K562 (cell line): ENCODE measurements around the gene PCDH12. TPM values are rescaled to one million over a fixed set of nuclear protein-coding genes. Genes with fewer than 3 reads are reported as not detected.
A peak's percentile ranks its signal among the peaks of the same experiment; 100 is the strongest.

Experiments used
- POLR3G ChIP-seq: IDR thresholded peaks from 2 replicates; pipeline ENCODE4 v1.6.1; 2011; ENCODE audit not compliant: insufficient read length, insufficient replicate concordance; ENCODE audit errors: extremely low read depth
- SUPT5H ChIP-seq: fragments of 450-650 bp; IDR thresholded peaks from 2 replicates; pipeline ENCODE4 v1.6.1; 2016
- XRCC3 ChIP-seq: fragments of 450-650 bp; IDR thresholded peaks from 2 replicates; pipeline ENCODE4 v1.6.1; 2017; ENCODE audit warnings: mild to moderate bottlenecking, moderate library complexity
- YY1 ChIP-seq, 3 experiments: IDR thresholded peaks; 2 replicates each; pipeline ENCODE4 v1.6.1; 2011; ENCODE audit warnings: low read length in 2 of 3, mild to moderate bottlenecking in 2 of 3, moderate library complexity in 2 of 3, borderline replicate concordance in 1 of 3, control low read depth in 1 of 3, low read depth in 1 of 3; ENCODE audit not compliant: insufficient read depth in 3 of 3, insufficient replicate concordance in 2 of 3, control insufficient read depth in 1 of 3, insufficient read length in 1 of 3; ENCODE audit errors: extremely low read depth in 1 of 3
- polyA plus RNA-seq, 8 experiments: library from polyadenylated mRNA; depleted of rRNA in 4 of 8; stranded (reverse) in 5 of 8; unstranded in 3 of 8; fragments of >200 nt; fragmentation: Nextera tagmentation in 2 of 8; fragmentation: Illumina TruSeq in 1 of 8; extraction: Ambion mirVana in 2 of 8; extraction: Trizol in 1 of 8; gene quantifications; 2 replicates each; pipeline versions ENCODE4 v1.2.1 to v1.2.3, GENCODE V29; 2011 to 2014; ENCODE audit warnings: inconsistent platforms in 1 of 8, missing spikeins in 1 of 8
- total RNA-seq, 7 experiments: library from RNA; depleted of rRNA in 6 of 7; stranded (reverse); fragments of >200 nt in 6 of 7; fragmentation: Illumina TruSeq in 2 of 7; extraction: Trizol in 2 of 7; gene quantifications; 2 replicates each; pipeline versions ENCODE4 v1.2.1 to v1.2.3, GENCODE V29; 2011 to 2021; ENCODE audit warnings: low replicate concordance in 1 of 7
- TF ChIP-seq, protein P1 (sequence below): fragments of 450-650 bp; IDR thresholded peaks from 2 replicates; pipeline ENCODE4 v1.7.1; 2018; ENCODE audit warnings: mild to moderate bottlenecking, low read depth; ENCODE audit not compliant: partially characterized antibody
- TF ChIP-seq, protein P2 (sequence below): fragments of 200-800 bp; sonication (Bioruptor generic); IDR thresholded peaks from 2 replicates; pipeline ENCODE4 v1.6.1; 2017; ENCODE audit warnings: missing genetic modification characterization, missing compliant biosample characterization

The PCDH12 gene
- total and polyA plus RNA-seq, 9 of the 15 experiments (the other 6 are each of a cell fraction or from before 2014, with no cell fraction given), result 0.01 to 0.04 (median 0.01) TPM; not detected in 4

DNA sequence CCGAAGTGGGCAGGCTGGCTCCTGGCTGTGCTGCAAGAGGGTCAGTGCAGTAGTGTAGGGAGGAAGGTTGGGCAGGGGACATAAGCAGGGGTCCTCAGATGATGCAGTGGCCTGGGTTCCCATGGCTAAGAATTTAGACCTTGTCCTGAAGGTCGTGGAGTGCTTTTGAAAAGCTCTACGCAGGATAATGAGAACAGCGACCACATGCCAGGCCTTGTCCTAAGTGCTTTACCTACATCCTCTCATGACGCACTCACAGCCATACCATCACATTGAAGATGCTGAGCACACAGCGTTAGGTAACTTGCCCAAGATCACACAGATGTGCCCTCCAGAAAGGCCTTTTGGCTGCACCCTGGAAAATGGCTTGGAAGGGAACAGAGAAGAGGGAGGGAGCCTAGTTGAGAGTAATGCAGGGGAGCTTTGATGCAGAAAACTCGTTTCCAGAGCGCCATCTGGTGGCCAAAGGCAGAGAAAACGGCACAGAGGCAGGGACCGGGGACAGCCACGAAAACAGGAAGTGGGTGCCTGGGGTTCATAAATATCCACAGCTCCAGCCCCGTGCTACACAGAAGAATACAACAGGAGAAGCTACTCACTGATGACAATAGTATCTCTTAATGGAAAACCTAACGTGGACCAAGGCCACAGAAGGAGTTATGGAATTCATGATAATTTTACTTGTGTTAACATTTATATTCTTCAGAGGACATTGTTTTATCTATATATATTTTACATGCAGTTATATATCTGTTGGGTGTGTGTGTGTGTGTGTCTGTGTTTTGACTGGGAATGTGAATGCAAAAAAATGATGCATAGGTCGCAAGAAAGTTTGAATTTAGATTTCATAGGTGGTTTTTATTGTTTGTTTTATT lies 2.7 kb upstream of the PCDH12 start (continued):
- TF ChIP-seq, protein P1, sequence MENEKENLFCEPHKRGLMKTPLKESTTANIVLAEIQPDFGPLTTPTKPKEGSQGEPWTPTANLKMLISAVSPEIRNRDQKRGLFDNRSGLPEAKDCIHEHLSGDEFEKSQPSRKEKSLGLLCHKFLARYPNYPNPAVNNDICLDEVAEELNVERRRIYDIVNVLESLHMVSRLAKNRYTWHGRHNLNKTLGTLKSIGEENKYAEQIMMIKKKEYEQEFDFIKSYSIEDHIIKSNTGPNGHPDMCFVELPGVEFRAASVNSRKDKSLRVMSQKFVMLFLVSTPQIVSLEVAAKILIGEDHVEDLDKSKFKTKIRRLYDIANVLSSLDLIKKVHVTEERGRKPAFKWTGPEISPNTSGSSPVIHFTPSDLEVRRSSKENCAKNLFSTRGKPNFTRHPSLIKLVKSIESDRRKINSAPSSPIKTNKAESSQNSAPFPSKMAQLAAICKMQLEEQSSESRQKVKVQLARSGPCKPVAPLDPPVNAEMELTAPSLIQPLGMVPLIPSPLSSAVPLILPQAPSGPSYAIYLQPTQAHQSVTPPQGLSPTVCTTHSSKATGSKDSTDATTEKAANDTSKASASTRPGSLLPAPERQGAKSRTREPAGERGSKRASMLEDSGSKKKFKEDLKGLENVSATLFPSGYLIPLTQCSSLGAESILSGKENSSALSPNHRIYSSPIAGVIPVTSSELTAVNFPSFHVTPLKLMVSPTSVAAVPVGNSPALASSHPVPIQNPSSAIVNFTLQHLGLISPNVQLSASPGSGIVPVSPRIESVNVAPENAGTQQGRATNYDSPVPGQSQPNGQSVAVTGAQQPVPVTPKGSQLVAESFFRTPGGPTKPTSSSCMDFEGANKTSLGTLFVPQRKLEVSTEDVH, result peak; percentile 35
- TF ChIP-seq POLR3G (no peak), YY1 (IDR thresholded peaks at IDR 0.05; ENCODE audit: borderline replicate concordance in 1 of 3, control insufficient read depth in 1 of 3, extremely low read depth in 1 of 3, insufficient read depth in 3 of 3, insufficient read length in 1 of 3, insufficient replicate concordance in 2 of 3, low read depth in 1 of 3, low read length in 2 of 3) (peak in 2 of 3 experiments; percentile 39 to 65), XRCC3 (no peak), SUPT5H (no peak)
- TF ChIP-seq, protein P2, sequence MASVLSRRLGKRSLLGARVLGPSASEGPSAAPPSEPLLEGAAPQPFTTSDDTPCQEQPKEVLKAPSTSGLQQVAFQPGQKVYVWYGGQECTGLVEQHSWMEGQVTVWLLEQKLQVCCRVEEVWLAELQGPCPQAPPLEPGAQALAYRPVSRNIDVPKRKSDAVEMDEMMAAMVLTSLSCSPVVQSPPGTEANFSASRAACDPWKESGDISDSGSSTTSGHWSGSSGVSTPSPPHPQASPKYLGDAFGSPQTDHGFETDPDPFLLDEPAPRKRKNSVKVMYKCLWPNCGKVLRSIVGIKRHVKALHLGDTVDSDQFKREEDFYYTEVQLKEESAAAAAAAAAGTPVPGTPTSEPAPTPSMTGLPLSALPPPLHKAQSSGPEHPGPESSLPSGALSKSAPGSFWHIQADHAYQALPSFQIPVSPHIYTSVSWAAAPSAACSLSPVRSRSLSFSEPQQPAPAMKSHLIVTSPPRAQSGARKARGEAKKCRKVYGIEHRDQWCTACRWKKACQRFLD, result 0 out of 2 replicates have a peak, but pooled peaks have one; percentile 32
- TF ChIP-seq, all 486 proteins: peak for 60
